T-helper 1 cell treated with Interleukin-12 subunit alpha and Interleukin-12 subunit beta and Interleukin-4 antibody, amounts not matched to agents 30 ng/mL and 1 ng/mL, for 36 hours (primary cell): ENCODE data around the gene NAALADL2. TPM values are rescaled to one million over a fixed set of nuclear protein-coding genes. Genes with fewer than 3 reads are reported as not detected.

Experiments used
- intact Hi-C: fragments of 100-400 bp; cut with micrococcal nuclease; formaldehyde crosslinking; loops from one replicate; pipeline ENCODE4 v1.15.1; 2024
- total RNA-seq: library from RNA; stranded (reverse); gene quantifications from 2 replicates; pipeline ENCODE4 v1.2.3, GENCODE V29; 2022

Gene NAALADL2
- not detected in 2 replicates for total RNA-seq

- intact Hi-C loops: no loop called here
Measured at GRCh38 chr3:174859114-174859735, at the start of gene NAALADL2. Gene NAALADL2, plus strand, starts transcription at chr3:174859334.

GRCh38 chr3:174810254-174810653 lies 48.9 kb upstream of the NAALADL2 start:
- intact Hi-C loops: no loop called here

- intact Hi-C loops: no loop called here
Measured at GRCh38 chr3:174812172-174812862, 46.8 kb upstream of the NAALADL2 start.

- intact Hi-C loops: no loop called here
Measured at GRCh38 chr3:174815750-174816149, 43.4 kb upstream of the NAALADL2 start.

- intact Hi-C loops: no loop called here
Measured at GRCh38 chr3:174820885-174821284, 38.2 kb upstream of the NAALADL2 start.

GRCh38 chr3:174821477-174821876 lies 37.7 kb upstream of the NAALADL2 start:
- intact Hi-C loops: no loop called here

- intact Hi-C loops: no loop called here
Measured at GRCh38 chr3:174822320-174822719, 36.8 kb upstream of the NAALADL2 start.

GRCh38 chr3:174826069-174826468 lies 33.1 kb upstream of the NAALADL2 start:
- intact Hi-C loops: no loop called here

- intact Hi-C loops: no loop called here
Measured at GRCh38 chr3:174844746-174845145, 14.4 kb upstream of the NAALADL2 start.

GRCh38 chr3:174846055-174846454 lies 13.1 kb upstream of the NAALADL2 start:
- intact Hi-C loops: no loop called here

GRCh38 chr3:174854987-174855386 lies 4.1 kb upstream of the NAALADL2 start:
- intact Hi-C loops: no loop called here

- intact Hi-C loops: no loop called here
Measured at GRCh38 chr3:174857301-174857700, 1.8 kb upstream of the NAALADL2 start.

- intact Hi-C loops: no loop called here
Measured at GRCh38 chr3:174858353-174858752, 781 bp upstream of the NAALADL2 start.

- intact Hi-C loops: no loop called here
Measured at GRCh38 chr3:174859756-174860155, 622 bp downstream of the NAALADL2 start.

- intact Hi-C loops: no loop called here
Measured at GRCh38 chr3:174862101-174862500, 3.0 kb downstream of the NAALADL2 start.

- intact Hi-C loops: no loop called here
Measured at GRCh38 chr3:174862666-174863065, 3.5 kb downstream of the NAALADL2 start.

- intact Hi-C loops: no loop called here
Measured at GRCh38 chr3:174863488-174863887, 4.4 kb downstream of the NAALADL2 start.

- intact Hi-C loops: no loop called here
Measured at GRCh38 chr3:174869448-174869847, 10.3 kb downstream of the NAALADL2 start.

GRCh38 chr3:174873832-174874657 lies 14.9 kb downstream of the NAALADL2 start:
- intact Hi-C loops: no loop called here

- intact Hi-C loops: no loop called here
Measured at GRCh38 chr3:174882789-174883188, 23.7 kb downstream of the NAALADL2 start.

- intact Hi-C loops: no loop called here
Measured at GRCh38 chr3:174883881-174884675, 24.9 kb downstream of the NAALADL2 start.
